Duodenal mucosa (tissue), 2 donors: ENCODE measurements around the gene PPP1R12C.
A peak's percentile ranks its signal among the peaks of the same experiment; 100 is the strongest.

Source experiments
- H3K27ac ChIP-seq: one replicate; pipeline ENCODE4 v1.7.0; 2013; ENCODE audit warnings: low read depth, low read length
- H3K27me3 ChIP-seq, 2 donors: one replicate each; pipeline ENCODE4 v1.7.0; 2013; ENCODE audit warnings: low read length in 2 of 2, control low read depth in 1 of 2; ENCODE audit not compliant: insufficient read depth in 2 of 2, control insufficient read depth in 1 of 2
- H3K36me3 ChIP-seq, 2 donors: one replicate each; pipeline ENCODE4 v1.7.0; 2013; ENCODE audit warnings: low read length in 2 of 2, control low read depth in 1 of 2; ENCODE audit not compliant: insufficient read depth in 2 of 2, control insufficient read depth in 1 of 2
- H3K4me1 ChIP-seq, 2 donors: one replicate each; pipeline ENCODE4 v1.7.0; 2013; ENCODE audit warnings: low read length in 2 of 2, control low read depth in 1 of 2; ENCODE audit not compliant: insufficient read depth in 2 of 2, control insufficient read depth in 1 of 2
- H3K4me3 ChIP-seq, 2 donors: one replicate each; pipeline ENCODE4 v1.7.0; 2013; ENCODE audit warnings: low read length in 2 of 2, low read depth in 1 of 2
- H3K9ac ChIP-seq, 2 donors: one replicate each; pipeline ENCODE4 v1.7.0; 2013; ENCODE audit warnings: low read length in 2 of 2, low read depth in 1 of 2
- H3K9me3 ChIP-seq, 2 donors: one replicate each; pipeline ENCODE4 v1.7.0; 2013; ENCODE audit warnings: low read length in 2 of 2, control low read depth in 1 of 2; ENCODE audit not compliant: control insufficient read depth in 1 of 2

The PPP1R12C gene

GRCh38 chr19:55082020-55082851 lies 35.2 kb downstream of the PPP1R12C start:
- no peak overlapping the region for H3K9ac ChIP-seq
- no peaks in the 10 kb centered on the region for H3K9me3 ChIP-seq
- peaks cover 20 to 25% of the 10 kb centered on the region in 2 donors for H3K4me1 ChIP-seq
- no peak overlapping the region for H3K27ac ChIP-seq
- peak overlapping the region; percentile 15 to 63 for H3K4me3 ChIP-seq
- peaks cover 11 to 32% of the 10 kb centered on the region in 2 donors for H3K27me3 ChIP-seq
- H3K36me3 ChIP-seq: no peaks in the 10 kb centered on the region

DNA sequence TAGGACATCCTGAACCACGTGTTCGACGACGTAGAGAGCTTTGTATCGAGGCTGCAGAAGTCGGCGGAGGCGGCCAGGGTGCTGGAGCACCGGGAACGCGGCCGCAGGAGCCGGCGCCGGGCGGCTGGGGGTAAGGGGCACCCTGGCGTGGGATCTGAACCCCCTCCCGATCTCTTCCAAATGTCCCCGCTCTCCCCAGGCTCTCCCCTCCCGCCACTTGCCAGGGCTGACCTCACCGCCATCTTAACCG lies 35.7 kb downstream of the PPP1R12C start:
- Histone ChIP-seq H3K36me3 (no peaks in the 10 kb centered on the region), H3K4me1 (peaks cover 15 to 20% of the 10 kb centered on the region in 2 donors), H3K27ac (no peak overlapping the region), H3K9ac (no peak overlapping the region), H3K4me3 (peak overlapping the region; percentile 15 to 63), H3K27me3 (peaks cover 11 to 28% of the 10 kb centered on the region in 2 donors), H3K9me3 (no peaks in the 10 kb centered on the region)

- peak overlapping the region; percentile 75 for H3K27ac ChIP-seq
- no peaks in the 10 kb centered on the region for H3K9me3 ChIP-seq
- peaks cover 15 to 20% of the 10 kb centered on the region in 2 donors for H3K4me1 ChIP-seq
- peak overlapping the region; percentile 50 to 54 for H3K9ac ChIP-seq
- no peaks in the 10 kb centered on the region for H3K36me3 ChIP-seq
- peaks cover 8 to 25% of the 10 kb centered on the region in 2 donors for H3K27me3 ChIP-seq
- H3K4me3 ChIP-seq: peak overlapping the region; percentile 63 to 69
Measured at GRCh38 chr19:55080968-55081769, 36.3 kb downstream of the PPP1R12C start.

DNA sequence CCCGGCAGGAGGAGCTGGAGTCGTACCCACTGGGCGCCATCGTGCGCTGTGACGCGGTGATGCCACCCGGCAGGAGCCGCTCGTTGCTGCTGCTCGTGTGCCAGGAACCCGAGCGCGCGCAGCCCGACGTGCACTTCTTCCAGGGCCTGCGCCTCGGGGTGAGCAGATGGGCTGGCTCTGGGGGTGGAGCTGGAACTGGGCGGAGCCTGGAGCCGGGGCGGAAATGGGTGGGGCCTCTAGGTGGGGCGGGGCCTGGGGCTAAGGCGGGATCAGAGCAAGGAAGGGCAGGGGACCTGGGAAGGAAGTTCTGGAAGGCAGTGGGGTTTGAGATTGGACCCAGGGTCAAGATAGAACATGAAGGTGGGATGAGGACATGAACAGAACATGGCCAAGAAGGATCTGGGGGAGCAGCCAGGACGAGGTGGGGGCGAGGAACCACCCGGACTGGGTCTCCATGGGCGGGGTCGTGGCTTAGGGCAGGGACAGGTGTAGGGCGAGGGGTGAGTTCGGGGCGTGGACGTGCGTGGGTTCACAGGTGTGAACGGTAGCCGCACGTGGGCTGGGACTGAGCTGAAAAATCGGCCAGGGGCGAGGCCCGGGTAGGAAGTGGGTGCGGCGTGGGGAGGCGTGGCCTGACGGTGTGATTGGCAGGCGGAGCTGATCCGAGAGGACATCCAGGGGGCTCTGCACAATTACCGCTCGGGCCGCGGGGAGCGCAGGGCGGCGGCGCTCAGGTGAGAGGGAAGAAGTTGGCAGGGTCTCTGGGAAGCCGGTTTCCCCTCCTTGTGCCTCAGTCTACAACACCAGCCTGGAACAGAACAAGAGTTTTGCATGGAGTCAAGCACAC lies 37.1 kb downstream of the PPP1R12C start:
- H3K4me1 ChIP-seq: peaks cover 19 to 20% of the 10 kb centered on the region in 2 donors
- H3K4me3 ChIP-seq: peak overlapping the region; percentile 63 to 69
- no peaks in the 10 kb centered on the region for H3K36me3 ChIP-seq
- H3K27ac ChIP-seq: peak overlapping the region; percentile 75
- peak overlapping the region; percentile 50 to 54 for H3K9ac ChIP-seq
- no peaks in the 10 kb centered on the region for H3K9me3 ChIP-seq
- peaks cover under 1 to 19% of the 10 kb centered on the region in 2 donors for H3K27me3 ChIP-seq

- Histone ChIP-seq H3K27me3 (peaks cover 0 to 19% of the 10 kb centered on the region in 2 donors), H3K36me3 (no peaks in the 10 kb centered on the region), H3K4me3 (peak overlapping the region in 1 of 2 donors; percentile 69), H3K9me3 (no peaks in the 10 kb centered on the region), H3K27ac (no peak overlapping the region), H3K9ac (peak overlapping the region in 1 of 2 donors; percentile 9), H3K4me1 (peaks cover 22 to 24% of the 10 kb centered on the region in 2 donors)
Measured at GRCh38 chr19:55079400-55080038, 37.9 kb downstream of the PPP1R12C start.

DNA sequence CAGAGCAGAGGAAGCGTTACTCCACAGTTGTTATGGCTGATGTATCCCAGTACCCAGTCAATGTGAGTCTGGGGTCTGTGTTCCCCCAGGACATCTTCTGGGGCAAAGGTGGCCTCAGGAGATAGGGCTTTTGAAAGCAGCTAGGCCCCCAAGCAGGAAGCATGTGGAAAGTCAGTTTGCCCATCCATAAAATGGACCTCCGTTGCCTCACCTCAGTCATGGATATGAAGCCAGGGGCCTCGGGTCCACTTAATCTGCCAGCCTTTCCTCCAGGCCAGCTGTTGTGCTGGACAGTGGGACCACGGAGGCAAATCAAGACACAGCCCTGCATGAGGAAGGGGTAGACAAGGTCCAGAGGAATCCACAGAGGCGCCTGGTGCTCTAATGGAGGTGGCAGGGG lies 38.4 kb downstream of the PPP1R12C start:
- no peaks in the 10 kb centered on the region for H3K36me3 ChIP-seq
- H3K9ac ChIP-seq: no peak overlapping the region
- no peak overlapping the region for H3K4me3 ChIP-seq
- no peaks in the 10 kb centered on the region for H3K9me3 ChIP-seq
- H3K4me1 ChIP-seq: peaks cover 22 to 24% of the 10 kb centered on the region in 2 donors
- no peak overlapping the region for H3K27ac ChIP-seq
- peaks cover 0 to 19% of the 10 kb centered on the region in 2 donors for H3K27me3 ChIP-seq

DNA sequence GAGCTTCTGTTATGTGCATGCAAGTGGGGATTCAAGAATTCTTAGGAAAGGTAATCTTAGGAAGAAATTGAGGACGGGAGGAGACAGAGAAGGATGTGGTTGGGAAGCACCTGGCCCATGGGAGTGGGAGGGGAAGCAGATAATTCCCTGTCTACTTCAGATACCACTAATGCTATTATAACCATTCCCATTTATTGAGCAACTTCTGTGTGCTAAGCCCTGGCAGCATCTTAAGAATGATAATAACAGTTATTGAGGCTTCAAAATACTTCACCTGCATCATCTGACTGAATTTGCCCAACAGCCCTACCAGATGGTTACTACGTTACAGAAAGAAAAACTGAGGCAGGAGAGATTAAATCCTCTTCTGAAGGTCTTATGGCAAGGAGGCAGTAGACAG lies 40.3 kb downstream of the PPP1R12C start:
- Histone ChIP-seq H3K4me3 (no peak overlapping the region), H3K27me3 (peaks cover 0 to 10% of the 10 kb centered on the region in 2 donors), H3K36me3 (no peaks in the 10 kb centered on the region), H3K9me3 (no peaks in the 10 kb centered on the region), H3K4me1 (peaks cover 21 to 22% of the 10 kb centered on the region in 2 donors), H3K27ac (no peak overlapping the region), H3K9ac (no peak overlapping the region)

DNA sequence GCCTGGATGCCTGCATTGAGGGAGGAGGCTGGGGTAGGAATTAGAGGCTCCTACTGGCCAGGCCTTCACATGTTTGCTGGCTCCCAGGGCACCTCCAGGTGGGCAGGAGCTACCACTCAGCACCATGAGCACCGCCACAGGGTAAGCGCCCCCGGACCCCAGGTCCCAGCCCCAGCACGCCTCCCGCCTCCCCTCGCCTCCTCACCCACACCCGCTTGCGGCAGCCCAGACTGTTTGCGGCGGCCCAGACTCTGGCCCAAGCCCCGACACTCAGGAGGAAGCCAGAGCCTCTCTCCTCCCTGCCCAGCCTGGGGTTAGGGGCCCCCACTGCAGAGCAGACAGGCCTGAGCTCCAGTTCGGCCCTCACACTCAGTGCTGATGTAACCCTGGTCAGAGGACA lies 41.1 kb downstream of the PPP1R12C start:
- H3K9ac ChIP-seq: no peak overlapping the region
- H3K4me3 ChIP-seq: no peak overlapping the region
- peaks cover 0 to 6% of the 10 kb centered on the region in 2 donors for H3K27me3 ChIP-seq
- no peak overlapping the region for H3K27ac ChIP-seq
- no peaks in the 10 kb centered on the region for H3K9me3 ChIP-seq
- H3K36me3 ChIP-seq: no peaks in the 10 kb centered on the region
- peaks cover 23 to 30% of the 10 kb centered on the region in 2 donors for H3K4me1 ChIP-seq

GRCh38 chr19:55075371-55075998 lies 42.0 kb downstream of the PPP1R12C start, which contains the start of gene EPS8L1:
EPS8L1 (plus strand) TSS chr19:55075869; CDS start chr19:55076445, 576 bp downstream.
- H3K4me1 ChIP-seq: peaks cover 28 to 30% of the 10 kb centered on the region in 2 donors
- H3K27ac ChIP-seq: no peak within 1 kb of the TSS
- H3K9ac ChIP-seq: no peak within 1 kb of the TSS

More at GRCh38 chr19:55075371-55075998, 42.0 kb downstream of the PPP1R12C start, which contains the start of gene EPS8L1:
- Histone ChIP-seq H3K36me3 (no peaks in the 10 kb centered on the region), H3K4me3 (peak within 1 kb of the TSS in 1 of 2 donors; percentile 32), H3K9me3 (no peaks in the 10 kb centered on the region), H3K27me3 (peaks cover 0 to 6% of the 10 kb centered on the region in 2 donors)
